Activated CD4-positive, alpha-beta memory T cell treated with anti-CD3 and anti-CD28 coated beads for 36 hours (primary cell): ENCODE data around the gene RSKR. TPM values are rescaled to one million over a fixed set of nuclear protein-coding genes. Genes with fewer than 3 reads are reported as not detected.

ENCODE experiments used
- CTCF ChIA-PET: fragments of 350-600 bp; sonication (Branson Sonifier 250); formaldehyde crosslinking; loops from one replicate; lab custom pipeline; 2021; ENCODE audit warnings: antibody characterized with exemption, inconsistent platforms; lab: Charles Lee
- POLR2A ChIA-PET: fragments of 350-600 bp; sonication (Branson Sonifier 250); formaldehyde crosslinking; loops from one replicate; lab custom pipeline; 2021; ENCODE audit warnings: antibody characterized with exemption; lab: Charles Lee
- DNase-seq: peaks from one replicate; pipeline ENCODE4 v3.0.0-alpha.2; 2020
- H3K27ac Mint-ChIP-seq: one replicate; pipeline ENCODE4 v1.8.0; 2021; ENCODE audit warnings: mixed read lengths
- H3K27me3 Mint-ChIP-seq: one replicate; pipeline ENCODE4 v1.8.0; 2021; ENCODE audit warnings: mixed read lengths
- H3K36me3 Mint-ChIP-seq: one replicate; pipeline ENCODE4 v1.8.0; 2021; ENCODE audit warnings: mixed read lengths
- H3K4me1 Mint-ChIP-seq: one replicate; pipeline ENCODE4 v1.8.0; 2021; ENCODE audit warnings: low read depth, mixed read lengths
- H3K4me3 Mint-ChIP-seq: one replicate; pipeline ENCODE4 v1.8.0; 2021; ENCODE audit warnings: mild to moderate bottlenecking, mixed read lengths
- H3K9me3 Mint-ChIP-seq: one replicate; pipeline ENCODE4 v1.8.0; 2021; ENCODE audit warnings: mixed read lengths
- intact Hi-C: fragments of 100-400 bp; cut with micrococcal nuclease; formaldehyde crosslinking; loops from one replicate; pipeline ENCODE4 v1.15.1; 2023
- total RNA-seq, 2 experiments: library from RNA; stranded (reverse); gene quantifications; one replicate each; pipeline ENCODE4 v1.2.3, GENCODE V29; 2021

Gene RSKR
- total RNA-seq, 2 experiments from 2014 or later: 14.2 to 17.5 TPM

- H3K27me3 Mint-ChIP-seq: no peaks in the 10 kb centered on the region
- intact Hi-C loops: loop anchor here (5.0 to 10.0 kb wide), 3 partner anchors 81 to 469 kb away; partner anchors contain the start of genes DHRS13, NEK8 and TLCD1
- CTCF ChIA-PET: interaction anchor here (0.8 to 8.0 kb wide), 22 partner anchors 9 to 469 kb away, joined by 3 to 94 read pairs (median 4); partner anchors contain the start of genes PROCA1, RPL23A, SDF2 and SPAG5
- H3K27ac Mint-ChIP-seq: peak overlapping the region; percentile 86
- peaks cover 36% of the 10 kb centered on the region for H3K4me1 Mint-ChIP-seq
- peak; percentile 24 for DNase-seq
- peaks cover 25% of the 10 kb centered on the region for H3K36me3 Mint-ChIP-seq
- no peaks in the 10 kb centered on the region for H3K9me3 Mint-ChIP-seq
- peak overlapping the region; percentile 83 for H3K4me3 Mint-ChIP-seq
- POLR2A ChIA-PET: interaction anchor here (1.3 to 4.3 kb wide), 6 partner anchors 16 to 82 kb away, joined by 3 to 32 read pairs (median 8); partner anchors contain the start of genes NEK8, PIGS, PROCA1 and RPL23A
Measured at GRCh38 chr17:28646039-28646754, 32.2 kb upstream of the RSKR start.

DNA sequence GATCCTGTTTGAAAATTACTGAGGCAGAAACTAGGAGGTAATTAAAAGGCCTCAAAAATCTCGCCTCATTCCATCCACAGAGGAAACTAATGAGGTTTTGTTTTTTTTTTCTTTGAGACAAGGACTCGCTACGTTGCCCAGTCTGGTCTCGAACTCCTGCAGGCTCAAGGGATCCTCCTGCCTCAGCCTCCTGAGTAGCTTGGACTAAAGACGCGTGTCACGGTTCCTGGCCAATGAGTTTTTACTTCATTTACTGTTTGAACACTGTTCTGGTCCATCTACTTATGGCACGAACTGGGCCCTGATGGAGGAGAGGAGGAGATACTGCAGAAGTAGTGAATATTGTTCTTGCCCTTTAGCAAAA is 31.6 kb upstream of the RSKR start:
- peaks cover 30% of the 10 kb centered on the region for H3K36me3 Mint-ChIP-seq
- H3K9me3 Mint-ChIP-seq: no peaks in the 10 kb centered on the region
- H3K4me1 Mint-ChIP-seq: peaks cover 37% of the 10 kb centered on the region
- H3K27ac Mint-ChIP-seq: peak overlapping the region; percentile 86
- CTCF ChIA-PET: interaction anchor here (0.6 to 8.0 kb wide), 15 partner anchors 12 to 308 kb away, joined by 3 to 94 read pairs (median 4); partner anchors contain the start of genes PROCA1, RPL23A, RSKR and SDF2
- H3K4me3 Mint-ChIP-seq: peak overlapping the region; percentile 83
- intact Hi-C loops: loop anchor here (1.0 to 10.0 kb wide), 8 partner anchors 17 to 469 kb away; partner anchors contain the start of genes DHRS13, NEK8, PHF12 and PROCA1
- POLR2A ChIA-PET: interaction anchor here (0.7 to 4.3 kb wide), 13 partner anchors 11 to 166 kb away, joined by 3 to 32 read pairs (median 3); partner anchors contain the start of genes NEK8, PIGS, PROCA1 and RPL23A
- no peaks in the 10 kb centered on the region for H3K27me3 Mint-ChIP-seq
- DNase-seq: peak; percentile 28

GRCh38 chr17:28644787-28645575 is 31.0 kb upstream of the RSKR start, which contains the start of gene BLTP2:
Gene BLTP2 (minus strand): TSS chr17:28645158. CDS start chr17:28645056, 102 bp downstream.
- ChIA-PET POLR2A (interaction anchor here (0.7 to 4.3 kb wide), 15 partner anchors 12 to 253 kb away, joined by 3 to 32 read pairs (median 4); partner anchors contain the start of genes NEK8, PIGS, PROCA1 and RPL23A), CTCF (interaction anchor here (0.6 to 8.0 kb wide), 17 partner anchors 10 to 308 kb away, joined by 3 to 94 read pairs (median 5); partner anchors contain the start of genes PROCA1, RPL23A, RSKR and SDF2)
- peak within 1 kb of the TSS; percentile 86 for H3K27ac Mint-ChIP-seq
- no peaks in the 10 kb centered on the region for H3K27me3 Mint-ChIP-seq
- intact Hi-C loops: loop anchor here (1.0 to 10.0 kb wide), 8 partner anchors 17 to 470 kb away; partner anchors contain the start of genes DHRS13, NEK8, PHF12 and PROCA1
- H3K4me1 Mint-ChIP-seq: peaks cover 40% of the 10 kb centered on the region
- peak within 1 kb of the TSS; percentile 83 for H3K4me3 Mint-ChIP-seq
- DNase-seq: peak; percentile 97
- peaks cover 33% of the 10 kb centered on the region for H3K36me3 Mint-ChIP-seq
- H3K9me3 Mint-ChIP-seq: no peaks in the 10 kb centered on the region

DNA sequence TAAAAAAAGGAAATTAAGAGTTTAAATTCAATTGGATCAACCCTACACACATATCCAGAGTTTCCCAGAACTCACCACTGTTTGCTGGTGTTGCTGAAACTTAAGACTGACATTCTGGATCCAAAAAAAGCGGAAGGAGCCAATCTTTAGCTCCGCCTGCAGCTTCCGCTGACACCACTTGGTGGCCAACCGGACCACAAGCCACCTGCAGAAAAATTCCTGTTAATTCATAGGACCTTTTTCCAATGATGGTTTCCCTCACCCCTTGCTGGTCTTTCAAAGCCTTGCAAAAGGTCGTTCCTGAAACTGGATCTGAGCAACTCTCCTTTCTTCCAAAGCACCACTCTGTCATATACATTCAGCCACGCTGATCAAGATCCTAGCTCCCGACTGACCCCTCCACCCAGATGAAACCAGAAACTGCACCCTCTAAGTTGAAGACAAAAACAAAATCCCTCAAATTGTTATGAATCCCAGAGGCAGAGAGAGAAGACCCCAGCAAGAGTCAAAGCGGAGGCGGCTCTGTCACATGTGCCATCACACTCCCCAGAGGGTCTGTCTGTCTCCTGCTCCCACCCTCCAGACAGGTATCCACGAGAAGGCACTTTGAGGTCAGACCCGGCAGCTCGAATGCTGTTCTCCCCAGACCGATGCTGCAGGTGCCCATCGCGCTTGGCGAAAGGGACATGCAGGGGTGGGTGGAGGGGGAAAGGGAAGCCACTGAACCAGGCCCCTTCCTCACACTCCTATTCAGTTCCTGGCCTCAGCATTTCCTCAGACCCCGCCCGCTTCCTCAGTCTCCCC is 30.2 kb upstream of the RSKR start:
- DNase-seq: peak; percentile 53
- intact Hi-C loops: loop anchor here (2.0 to 10.0 kb wide), 5 partner anchors 33 to 471 kb away; partner anchors contain the start of genes DHRS13, PHF12 and PROCA1

DNA sequence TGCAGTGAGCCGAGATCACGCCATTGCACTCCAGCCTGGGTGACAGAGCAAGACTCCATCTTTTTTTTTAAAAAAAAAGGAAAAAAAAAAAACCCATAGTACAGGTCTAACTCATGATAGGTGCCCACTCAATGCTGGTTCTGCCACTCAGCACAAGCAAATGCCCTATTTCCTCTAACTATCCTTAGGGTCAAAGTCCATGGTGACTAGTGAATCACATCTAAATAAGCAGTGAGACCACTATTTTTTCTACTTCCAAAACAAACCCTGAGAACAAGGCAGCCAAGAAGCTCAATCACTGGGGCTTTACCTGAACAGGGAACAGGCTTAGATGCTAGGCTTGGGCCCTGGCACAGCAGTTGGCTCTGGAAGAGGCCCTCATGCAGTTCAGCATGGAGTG is 27.6 kb upstream of the RSKR start:
- H3K27me3 Mint-ChIP-seq: no peaks in the 10 kb centered on the region
- intact Hi-C loops: loop anchor here (10.0 kb wide), 2 partner anchors 263 to 473 kb away; partner anchors contain the start of gene DHRS13
- H3K36me3 Mint-ChIP-seq: peaks cover 60% of the 10 kb centered on the region
- POLR2A ChIA-PET: no interaction called here
- no peaks in the 10 kb centered on the region for H3K9me3 Mint-ChIP-seq
- CTCF ChIA-PET: no interaction called here
- peaks cover 38% of the 10 kb centered on the region for H3K4me1 Mint-ChIP-seq
- H3K27ac Mint-ChIP-seq: no peak overlapping the region
- no peak for DNase-seq
- no peak overlapping the region for H3K4me3 Mint-ChIP-seq

More for the DNA sequence above, 30.2 kb upstream of the RSKR start:
- H3K36me3 Mint-ChIP-seq: peaks cover 40% of the 10 kb centered on the region
- H3K4me1 Mint-ChIP-seq: peaks cover 42% of the 10 kb centered on the region
- no peaks in the 10 kb centered on the region for H3K27me3 Mint-ChIP-seq
- peak overlapping the region; percentile 83 for H3K4me3 Mint-ChIP-seq
- ChIA-PET POLR2A (interaction anchor here (1.0 to 4.3 kb wide), 11 partner anchors 18 to 286 kb away, joined by 3 to 32 read pairs (median 6); partner anchors contain the start of genes PIGS, PROCA1, RPL23A and SDF2), CTCF (interaction anchor here (0.6 to 8.0 kb wide), 24 partner anchors 9 to 473 kb away, joined by 3 to 94 read pairs (median 4); partner anchors contain the start of genes PROCA1, RPL23A, RSKR and SDF2)
- H3K27ac Mint-ChIP-seq: peak overlapping the region; percentile 86
- H3K9me3 Mint-ChIP-seq: no peaks in the 10 kb centered on the region

GRCh38 chr17:28635506-28635905 is 21.5 kb upstream of the RSKR start:
- Mint-ChIP-seq H3K27ac (no peak overlapping the region), H3K4me1 (peaks cover 16% of the 10 kb centered on the region), H3K36me3 (peaks cover 82% of the 10 kb centered on the region), H3K9me3 (no peaks in the 10 kb centered on the region), H3K4me3 (no peak overlapping the region), H3K27me3 (no peaks in the 10 kb centered on the region)
- ChIA-PET CTCF (interaction anchor here (2.4 to 2.5 kb wide), 2 partner anchors 9 to 12 kb away, joined by 8 to 10 read pairs; partner anchors contain the start of gene BLTP2), POLR2A (interaction anchor here (0.9 to 1.1 kb wide), 2 partner anchors 25 to 26 kb away, joined by 3 read pairs; partner anchors contain the start of genes SDF2 and SUPT6H)
- DNase-seq: no peak
- intact Hi-C loops: no loop called here

DNA sequence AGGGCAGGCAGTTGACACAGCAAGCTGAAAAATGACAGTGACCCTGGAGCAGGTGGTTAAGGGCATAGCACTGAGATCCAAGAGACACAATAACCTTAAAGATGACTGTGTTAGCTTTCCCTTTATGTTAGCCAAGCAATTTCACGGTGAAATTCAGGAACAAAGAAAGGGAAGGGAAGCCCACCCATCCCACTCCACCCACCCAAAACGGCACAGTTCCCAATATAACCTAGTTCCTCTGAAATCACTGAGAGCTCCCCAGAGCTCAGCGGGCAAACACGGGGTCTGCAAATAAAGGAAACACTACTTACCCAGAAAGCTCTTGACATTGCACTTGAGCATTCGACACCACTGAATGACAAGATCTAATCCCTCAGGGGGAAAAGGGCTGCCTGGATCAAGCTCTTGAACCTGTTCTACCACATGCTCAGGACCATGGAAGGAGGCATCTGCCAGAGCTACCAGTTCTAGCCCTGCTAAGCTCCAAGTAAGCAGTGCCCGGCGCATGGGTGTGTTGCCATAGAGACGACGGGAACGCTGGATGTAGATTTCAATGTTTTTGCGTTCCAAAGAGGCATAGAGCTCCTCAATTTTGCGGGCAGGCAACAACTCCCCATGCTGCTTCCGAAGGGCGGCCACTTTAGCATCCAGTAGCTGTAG is 20.4 kb upstream of the RSKR start:
- H3K4me3 Mint-ChIP-seq: no peak overlapping the region
- H3K4me1 Mint-ChIP-seq: peaks cover 12% of the 10 kb centered on the region
- CTCF ChIA-PET: interaction anchor here (0.6 to 2.4 kb wide), 3 partner anchors 10 to 21 kb away, joined by 3 to 10 read pairs (median 5); partner anchors contain the start of genes BLTP2 and RSKR
- intact Hi-C loops: no loop called here
- POLR2A ChIA-PET: interaction anchor here (0.6 to 1.1 kb wide), 3 partner anchors 15 to 26 kb away, joined by 3 read pairs; no protein-coding TSS in a partner anchor
- no peak overlapping the region for H3K27ac Mint-ChIP-seq
- H3K9me3 Mint-ChIP-seq: no peaks in the 10 kb centered on the region
- no peaks in the 10 kb centered on the region for H3K27me3 Mint-ChIP-seq
- no peak for DNase-seq
- H3K36me3 Mint-ChIP-seq: peaks cover 75% of the 10 kb centered on the region

- ChIA-PET CTCF (no interaction called here), POLR2A (no interaction called here)
- Mint-ChIP-seq H3K27me3 (no peaks in the 10 kb centered on the region), H3K4me3 (no peak overlapping the region), H3K4me1 (peaks cover 16% of the 10 kb centered on the region), H3K36me3 (peaks cover 35% of the 10 kb centered on the region), H3K9me3 (no peaks in the 10 kb centered on the region), H3K27ac (no peak overlapping the region)
- intact Hi-C loops: no loop called here
- no peak for DNase-seq
Measured at GRCh38 chr17:28626818-28627217, 12.8 kb upstream of the RSKR start.

- Mint-ChIP-seq H3K9me3 (no peaks in the 10 kb centered on the region), H3K4me1 (peaks cover 16% of the 10 kb centered on the region), H3K36me3 (peaks cover 44% of the 10 kb centered on the region), H3K4me3 (no peak overlapping the region), H3K27ac (no peak overlapping the region), H3K27me3 (no peaks in the 10 kb centered on the region)
- intact Hi-C loops: no loop called here
- DNase-seq: no peak
- CTCF ChIA-PET: interaction anchor here (1.0 kb wide), 1 partner anchor 23 kb away, joined by 5 read pairs; no protein-coding TSS in a partner anchor
- POLR2A ChIA-PET: no interaction called here
Measured at GRCh38 chr17:28624148-28624547, 10.2 kb upstream of the RSKR start.

DNA sequence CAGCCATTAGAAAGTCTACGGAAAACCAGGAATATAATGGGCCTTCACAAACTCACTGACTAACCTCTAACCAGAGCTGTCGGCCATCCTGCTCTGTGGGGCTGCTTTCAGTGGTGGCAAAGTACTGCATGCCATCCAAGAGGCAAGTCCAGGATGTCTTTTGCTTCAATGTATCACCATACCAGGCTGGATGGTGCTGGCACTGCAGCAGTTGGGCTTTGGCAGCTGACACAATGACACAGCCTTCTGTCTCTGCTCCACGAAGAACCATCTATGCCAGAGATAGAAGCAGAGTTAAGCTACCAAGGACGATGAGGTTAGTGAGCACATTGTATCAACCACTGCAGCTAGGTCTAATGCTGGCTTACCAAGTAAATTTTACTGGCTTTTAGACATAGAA is 9.7 kb upstream of the RSKR start:
- Mint-ChIP-seq H3K36me3 (peaks cover 47% of the 10 kb centered on the region), H3K4me3 (no peak overlapping the region), H3K9me3 (no peaks in the 10 kb centered on the region), H3K4me1 (peaks cover 16% of the 10 kb centered on the region), H3K27ac (no peak overlapping the region), H3K27me3 (no peaks in the 10 kb centered on the region)
- no peak for DNase-seq
- ChIA-PET POLR2A (no interaction called here), CTCF (interaction anchor here (1.0 kb wide), 1 partner anchor 23 kb away, joined by 5 read pairs; no protein-coding TSS in a partner anchor)
- intact Hi-C loops: no loop called here
